Ectodermal cell (in vitro differentiated cells): ENCODE results near the gene ATP6V1G1.

Experiments used
- H3K27ac ChIP-seq: 2 replicates; pipeline ENCODE4 v1.7.0; 2013; ENCODE audit warnings: mild to moderate bottlenecking, low read depth, low read length; ENCODE audit not compliant: insufficient read depth, poor library complexity, severe bottlenecking
- H3K27me3 ChIP-seq: 2 replicates; pipeline ENCODE4 v1.7.0; 2013; ENCODE audit warnings: mild to moderate bottlenecking, low read length; ENCODE audit not compliant: insufficient read depth, control insufficient read depth, poor library complexity, severe bottlenecking
- H3K36me3 ChIP-seq: one replicate; pipeline ENCODE4 v1.7.0; 2013; ENCODE audit warnings: low read length; ENCODE audit not compliant: control insufficient read depth, insufficient read depth
- H3K4me1 ChIP-seq: one replicate; pipeline ENCODE4 v1.7.0; 2013; ENCODE audit warnings: low read length; ENCODE audit not compliant: control insufficient read depth, insufficient read depth
- H3K4me3 ChIP-seq: 2 replicates; pipeline ENCODE4 v1.7.0; 2013; ENCODE audit warnings: low read depth, low read length, control low read depth; ENCODE audit not compliant: insufficient read depth
- H3K9me3 ChIP-seq: 2 replicates; pipeline ENCODE4 v1.7.0; 2013; ENCODE audit warnings: mild to moderate bottlenecking, low read length, moderate library complexity; ENCODE audit not compliant: control insufficient read depth
- WGBS, 2 experiments: methylation state at CpG; one replicate each; pipeline ENCODE4 v1.1.7; 2013; ENCODE audit warnings: missing lambda C conversion rate in 2 of 2; 5-methylcytosine and 5-hydroxymethylcytosine counted together

The ATP6V1G1 gene

DNA sequence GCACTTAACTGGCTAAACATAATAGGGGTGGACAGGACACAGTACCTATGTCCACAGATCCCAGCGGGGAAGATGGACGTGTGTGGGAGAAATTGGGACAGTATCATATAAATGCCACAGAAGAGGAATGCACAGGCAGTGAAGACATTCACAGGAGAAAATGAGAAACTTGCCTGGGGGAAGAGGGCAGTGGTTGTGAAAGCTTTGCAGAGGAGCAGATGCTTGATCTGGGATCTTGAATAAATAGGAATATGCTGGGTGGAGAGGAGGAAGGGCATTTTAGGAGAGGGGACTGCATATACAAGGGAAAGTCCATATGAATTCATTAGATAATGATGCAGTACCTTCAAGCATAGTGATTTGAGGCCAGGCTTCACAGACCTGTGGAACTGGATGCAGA is 37.1 kb downstream of the ATP6V1G1 start:
- Histone ChIP-seq H3K4me1 (no peaks in the 10 kb centered on the region), H3K27ac (no peak overlapping the region), H3K36me3 (no peaks in the 10 kb centered on the region), H3K27me3 (no peaks in the 10 kb centered on the region), H3K9me3 (no peaks in the 10 kb centered on the region), H3K4me3 (no peak overlapping the region)
- WGBS, 2 experiments: 94 to 96% methylated on average over 2 of the region's 2 CpGs

DNA sequence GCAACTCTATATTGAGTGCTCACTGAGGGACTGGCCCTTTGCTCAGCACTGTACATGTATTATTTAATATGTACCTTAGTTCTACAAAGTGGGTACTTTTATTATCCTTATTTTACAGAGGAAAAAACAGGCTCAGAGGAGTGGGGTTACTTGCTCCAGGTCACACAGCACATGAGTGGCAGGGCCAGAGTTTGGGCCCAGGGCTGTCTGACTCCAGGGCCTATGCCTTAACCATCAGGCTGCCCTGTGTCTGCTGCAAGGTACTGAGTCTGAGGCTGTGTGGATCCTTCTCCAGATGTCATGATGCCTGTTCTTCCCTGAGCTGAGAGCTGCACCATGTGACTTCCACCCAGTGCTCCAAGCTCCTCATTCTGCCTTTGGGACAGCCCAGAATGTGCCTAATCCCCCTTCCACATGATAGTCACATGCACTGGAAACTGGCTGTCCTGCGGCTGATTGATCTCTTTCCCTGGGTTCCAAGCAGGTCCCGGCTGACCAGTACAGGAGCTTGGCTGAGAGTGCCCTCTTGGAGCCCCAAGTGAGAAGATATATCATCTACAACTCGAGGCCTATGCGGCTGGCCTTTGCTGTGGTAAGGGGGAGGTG is 38.9 kb downstream of the ATP6V1G1 start:
- no peak overlapping the region for H3K4me3 ChIP-seq
- no peaks in the 10 kb centered on the region for H3K27me3 ChIP-seq
- no peaks in the 10 kb centered on the region for H3K4me1 ChIP-seq
- no peaks in the 10 kb centered on the region for H3K9me3 ChIP-seq
- WGBS, 2 experiments: 95 to 97% methylated on average over 4 of the region's 4 CpGs
- no peaks in the 10 kb centered on the region for H3K36me3 ChIP-seq
- H3K27ac ChIP-seq: no peak overlapping the region

DNA sequence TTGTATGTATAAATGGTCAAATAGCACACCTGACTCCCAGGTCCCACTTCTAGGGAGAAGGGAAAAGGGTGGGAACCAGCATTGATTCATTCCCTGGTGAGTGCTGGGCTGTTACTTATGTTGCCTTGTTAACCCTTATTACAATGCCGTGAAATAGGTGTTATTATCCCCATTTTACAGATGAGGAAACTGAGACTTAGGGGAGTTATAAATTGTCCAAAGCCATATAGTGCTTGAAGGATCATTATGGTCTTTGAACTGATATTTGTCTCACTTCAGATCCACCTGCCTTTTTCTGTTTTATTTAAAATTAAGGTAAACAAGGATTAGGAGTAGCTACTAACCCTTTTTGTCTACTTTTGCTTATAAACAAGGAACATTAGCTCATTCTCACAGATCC is 40.0 kb downstream of the ATP6V1G1 start:
- H3K4me3 ChIP-seq: no peak overlapping the region
- H3K27me3 ChIP-seq: no peaks in the 10 kb centered on the region
- 90 to 100% methylated on average over 1 of the region's 1 CpG for WGBS, 2 experiments
- H3K4me1 ChIP-seq: no peaks in the 10 kb centered on the region
- no peaks in the 10 kb centered on the region for H3K36me3 ChIP-seq
- H3K9me3 ChIP-seq: no peaks in the 10 kb centered on the region
- no peak overlapping the region for H3K27ac ChIP-seq

DNA sequence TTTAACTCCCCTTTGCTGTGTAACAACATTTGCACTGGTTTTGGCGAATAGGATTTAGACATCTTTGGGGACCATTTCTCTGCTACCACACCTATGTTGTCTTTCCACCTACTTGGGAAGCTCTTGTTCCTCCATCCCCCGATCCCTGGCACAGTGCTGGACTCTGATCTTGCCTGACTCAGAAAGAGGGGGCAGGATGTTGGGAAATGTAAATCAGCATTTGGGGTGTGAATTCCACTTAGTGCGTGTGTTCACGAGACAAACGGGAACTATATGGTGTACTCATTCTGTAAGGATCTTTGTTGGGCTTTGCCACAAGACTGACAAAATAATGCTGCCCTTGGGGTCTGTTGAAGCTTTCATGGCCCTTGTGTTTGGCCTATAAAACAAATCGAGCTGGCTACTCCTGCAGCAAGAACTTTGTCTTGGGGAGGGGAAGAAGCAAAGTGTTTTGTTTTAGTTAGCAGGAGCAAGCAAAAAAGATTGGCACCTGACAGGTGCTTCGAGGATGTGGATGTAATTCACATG is 42.1 kb downstream of the ATP6V1G1 start:
- H3K4me1 ChIP-seq: no peaks in the 10 kb centered on the region
- H3K36me3 ChIP-seq: no peaks in the 10 kb centered on the region
- H3K4me3 ChIP-seq: no peak overlapping the region
- WGBS, 2 experiments: 94% methylated on average over 7 of the region's 7 CpGs
- no peaks in the 10 kb centered on the region for H3K27me3 ChIP-seq
- H3K9me3 ChIP-seq: no peaks in the 10 kb centered on the region
- no peak overlapping the region for H3K27ac ChIP-seq

DNA sequence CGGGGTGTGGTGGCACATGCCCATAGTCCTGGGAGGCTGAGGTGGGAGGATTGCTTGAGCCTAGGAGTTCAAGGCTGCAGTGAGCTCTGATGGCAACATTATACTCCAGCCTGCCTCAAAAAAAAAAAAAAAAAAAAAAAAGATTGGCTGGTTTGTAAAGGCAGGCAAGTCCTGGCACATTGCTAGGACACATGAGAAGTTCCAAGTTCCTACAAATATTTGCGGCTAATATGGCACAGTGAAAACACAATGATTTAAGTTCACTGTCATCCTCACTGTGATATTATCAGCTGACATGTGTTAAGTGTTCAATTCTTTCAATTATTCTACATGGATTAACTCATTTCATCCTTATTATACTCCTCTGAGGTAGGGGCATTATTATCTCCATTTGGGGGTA is 43.6 kb downstream of the ATP6V1G1 start:
- Histone ChIP-seq H3K4me3 (no peak overlapping the region), H3K27me3 (no peaks in the 10 kb centered on the region), H3K9me3 (no peaks in the 10 kb centered on the region), H3K4me1 (no peaks in the 10 kb centered on the region), H3K27ac (no peak overlapping the region), H3K36me3 (no peaks in the 10 kb centered on the region)
- 0% methylated on average over 2 of the region's 2 CpGs for WGBS, 2 experiments

DNA sequence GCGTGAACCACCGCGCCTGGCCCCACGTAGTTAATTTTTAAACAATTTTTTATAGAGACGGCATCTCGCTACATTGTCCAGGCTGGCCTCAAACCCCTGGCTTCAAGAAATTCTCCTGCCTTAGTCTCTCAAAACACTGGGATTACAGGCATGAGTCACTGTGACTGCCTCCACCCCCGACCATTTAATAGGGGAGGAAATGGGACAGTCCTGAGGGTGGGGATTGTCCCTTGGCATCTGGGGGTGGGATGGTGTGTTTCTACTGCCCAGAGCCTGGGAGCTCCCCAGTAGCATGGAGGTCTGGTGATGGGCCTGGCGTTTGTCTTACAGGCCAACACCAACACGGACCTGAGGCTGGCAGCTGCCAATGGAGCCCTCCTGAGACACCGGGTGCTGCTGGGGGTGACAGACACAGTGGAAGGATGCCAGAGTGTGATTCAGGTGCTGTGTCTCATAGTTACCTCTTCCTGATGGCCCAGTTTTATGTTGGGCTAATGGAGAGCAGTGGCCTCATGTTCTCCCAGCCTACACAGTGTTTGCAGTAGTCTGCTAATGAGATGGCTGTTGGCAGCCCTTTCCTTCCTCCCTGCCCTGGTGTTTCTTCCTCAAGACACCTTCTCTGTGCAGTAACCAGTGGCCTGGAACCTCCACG is 46.0 kb downstream of the ATP6V1G1 start:
- Histone ChIP-seq H3K4me1 (no peaks in the 10 kb centered on the region), H3K27ac (no peak overlapping the region), H3K36me3 (no peaks in the 10 kb centered on the region), H3K4me3 (no peak overlapping the region), H3K9me3 (no peaks in the 10 kb centered on the region), H3K27me3 (no peaks in the 10 kb centered on the region)
- WGBS, 2 experiments: 90 to 96% methylated on average over 11 of the region's 11 CpGs

DNA sequence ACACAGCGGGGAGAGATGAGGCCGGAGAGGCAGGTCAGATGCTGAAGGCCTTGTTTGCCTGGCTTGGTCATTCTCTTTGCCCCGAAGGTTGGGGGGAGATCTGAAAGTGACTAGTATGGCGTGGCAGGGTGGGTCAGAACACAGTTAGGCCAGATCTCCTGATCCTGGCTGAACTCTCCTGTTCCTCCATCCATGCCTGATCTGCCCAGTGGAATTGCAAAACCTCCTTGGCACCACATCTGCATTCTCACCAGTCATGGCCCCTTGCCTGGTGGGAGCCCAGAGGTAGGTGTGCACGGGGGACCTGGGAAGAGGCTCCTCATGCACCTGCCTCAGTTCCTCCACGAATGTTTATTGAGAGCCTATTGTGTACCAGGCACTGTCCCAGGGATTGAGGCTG is 46.8 kb downstream of the ATP6V1G1 start:
- 93 to 95% methylated on average over 6 of the region's 6 CpGs for WGBS, 2 experiments
- Histone ChIP-seq H3K4me3 (no peak overlapping the region), H3K27ac (no peak overlapping the region), H3K27me3 (no peaks in the 10 kb centered on the region), H3K4me1 (no peaks in the 10 kb centered on the region), H3K9me3 (no peaks in the 10 kb centered on the region), H3K36me3 (no peaks in the 10 kb centered on the region)

DNA sequence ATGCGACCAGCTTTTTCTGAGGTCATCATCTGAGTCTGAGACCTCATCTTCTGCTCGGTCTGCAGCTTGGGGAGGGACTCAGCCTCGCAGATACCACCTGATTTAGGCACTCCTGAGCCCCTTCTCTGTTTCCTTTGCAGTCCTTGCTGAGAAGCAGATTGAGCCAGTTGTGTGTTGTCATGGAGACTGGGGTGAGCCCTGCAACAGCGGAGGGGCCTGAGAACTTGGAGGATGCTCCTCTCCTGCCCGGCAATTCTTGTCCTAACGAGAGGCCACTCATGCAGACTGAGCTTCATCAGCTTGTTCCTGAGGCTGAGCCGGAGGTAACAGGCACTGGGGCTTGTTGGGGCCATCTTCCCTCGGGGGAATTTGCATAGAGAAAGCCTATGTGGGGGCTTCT is 50.8 kb downstream of the ATP6V1G1 start:
- no peaks in the 10 kb centered on the region for H3K27me3 ChIP-seq
- H3K36me3 ChIP-seq: no peaks in the 10 kb centered on the region
- H3K4me3 ChIP-seq: no peak overlapping the region
- H3K9me3 ChIP-seq: no peaks in the 10 kb centered on the region
- H3K4me1 ChIP-seq: no peaks in the 10 kb centered on the region
- 88 to 93% methylated on average over 8 of the region's 8 CpGs for WGBS, 2 experiments
- H3K27ac ChIP-seq: no peak overlapping the region

DNA sequence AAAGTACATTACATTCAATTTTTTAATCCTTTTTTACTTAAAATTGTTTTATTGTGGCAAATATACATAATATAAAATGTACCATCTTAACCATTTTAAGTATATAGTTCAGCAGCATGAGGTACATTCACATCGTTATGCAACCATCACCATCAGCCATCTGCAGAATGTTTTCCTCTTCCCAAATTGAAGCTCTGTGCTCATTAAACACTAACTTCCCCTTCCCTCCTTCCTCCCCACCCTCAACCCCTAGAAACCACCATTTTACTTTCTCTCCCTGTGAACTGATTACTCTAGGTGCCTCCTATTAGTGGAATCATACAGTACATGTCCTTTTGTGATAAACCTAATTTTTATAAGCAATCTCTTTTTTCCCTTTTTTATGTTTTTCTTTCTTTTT is 54.4 kb downstream of the ATP6V1G1 start:
- H3K4me3 ChIP-seq: no peak overlapping the region
- H3K36me3 ChIP-seq: no peaks in the 10 kb centered on the region

DNA sequence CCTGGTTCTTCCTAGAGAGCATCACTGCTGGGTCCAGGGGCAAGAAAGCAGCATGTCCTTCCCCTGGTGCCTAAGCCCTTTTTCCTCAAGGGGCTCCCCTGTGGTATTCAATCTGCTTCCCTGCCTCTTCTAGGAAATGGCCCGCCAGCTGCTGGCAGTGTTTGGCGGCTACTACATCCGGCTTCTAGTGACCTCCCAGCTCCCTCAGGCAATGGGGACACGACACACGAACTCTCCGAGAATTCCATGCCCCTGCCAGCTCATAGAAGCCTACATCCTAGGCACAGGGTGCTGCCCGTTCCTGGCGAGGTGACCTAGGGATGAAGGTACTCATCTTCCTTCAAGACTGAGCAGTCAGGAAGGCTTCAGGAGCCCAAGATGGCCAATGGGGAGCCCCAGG is 55.4 kb downstream of the ATP6V1G1 start:
- Histone ChIP-seq H3K9me3 (no peaks in the 10 kb centered on the region), H3K36me3 (no peaks in the 10 kb centered on the region), H3K27me3 (no peaks in the 10 kb centered on the region), H3K4me1 (no peaks in the 10 kb centered on the region), H3K27ac (no peak overlapping the region), H3K4me3 (no peak overlapping the region)
- WGBS, 2 experiments: 91 to 92% methylated on average over 8 of the region's 8 CpGs

More for the DNA sequence above, 54.4 kb downstream of the ATP6V1G1 start:
- H3K27ac ChIP-seq: no peak overlapping the region
- 95 to 98% methylated on average over 1 of the region's 1 CpG for WGBS, 2 experiments
- H3K4me1 ChIP-seq: no peaks in the 10 kb centered on the region
- no peaks in the 10 kb centered on the region for H3K9me3 ChIP-seq
- no peaks in the 10 kb centered on the region for H3K27me3 ChIP-seq
